WTC11 (cell line): ENCODE data around the gene IFT122. TPM values are rescaled to one million over a fixed set of nuclear protein-coding genes. Genes with fewer than 3 reads are reported as not detected.

ENCODE experiments used
- ATAC-seq: fragments of 200-7000 bp; cut with Tn5 transposase; 2 replicates; pipeline ENCODE4 v1.10.0; 2021; ENCODE audit warnings: mild to moderate bottlenecking, moderate library complexity
- CTCF ChIA-PET: fragments of 300-600 bp; sonication (Branson Sonifier 250); formaldehyde crosslinking; loops from one replicate; lab custom pipeline; 2021; ENCODE audit warnings: antibody characterized with exemption; lab: Charles Lee
- POLR2A ChIA-PET: fragments of 350-600 bp; sonication (Branson Sonifier 250); formaldehyde crosslinking; loops from one replicate; lab custom pipeline; 2021; ENCODE audit warnings: antibody characterized with exemption; lab: Charles Lee
- DNase-seq: peaks from one replicate; pipeline ENCODE4 v3.0.0; 2021; ENCODE audit warnings: low spot score
- H3K27ac Mint-ChIP-seq: 2 replicates; pipeline ENCODE4 v1.8.0; 2021; ENCODE audit warnings: mixed read lengths
- H3K27me3 Mint-ChIP-seq: 2 replicates; pipeline ENCODE4 v1.8.0; 2021; ENCODE audit warnings: low read depth, mild to moderate bottlenecking, moderate library complexity, mixed read lengths
- H3K36me3 Mint-ChIP-seq: 2 replicates; pipeline ENCODE4 v1.8.0; 2021; ENCODE audit warnings: mixed read lengths
- H3K4me1 Mint-ChIP-seq: 2 replicates; pipeline ENCODE4 v1.8.0; 2022; ENCODE audit warnings: mixed read lengths
- H3K4me3 Mint-ChIP-seq: 2 replicates; pipeline ENCODE4 v1.8.0; 2021; ENCODE audit warnings: mild to moderate bottlenecking, moderate library complexity, mixed read lengths
- H3K9me3 Mint-ChIP-seq: 2 replicates; pipeline ENCODE4 v1.8.0; 2021; ENCODE audit warnings: mixed read lengths
- ATF1 ChIP-seq: sonication (generic); formaldehyde crosslinking; IDR thresholded peaks from 2 replicates; pipeline ENCODE4 v1.8.1; 2023; ENCODE audit warnings: mild to moderate bottlenecking, moderate library complexity, missing genetic modification reagents
- CBFB ChIP-seq: sonication (generic); formaldehyde crosslinking; IDR thresholded peaks from 2 replicates; pipeline ENCODE4 v1.8.1; 2022; ENCODE audit warnings: mild to moderate bottlenecking, low read depth, missing genetic modification reagents
- EMX1 ChIP-seq: fragments of 250-450 bp; sonication (Bioruptor Pico); IDR thresholded peaks from 2 replicates; pipeline ENCODE4 v1.8.0; 2021; ENCODE audit warnings: mild to moderate bottlenecking
- ESRRA ChIP-seq: sonication (generic); formaldehyde crosslinking; IDR thresholded peaks from 2 replicates; pipeline ENCODE4 v1.8.1; 2022; ENCODE audit warnings: mild to moderate bottlenecking, missing genetic modification reagents, borderline replicate concordance
- MYBL2 ChIP-seq: sonication (generic); formaldehyde crosslinking; IDR thresholded peaks from 2 replicates; pipeline ENCODE4 v1.8.1; 2023; ENCODE audit warnings: mild to moderate bottlenecking, moderate library complexity, missing genetic modification reagents
- NFATC4 ChIP-seq: fragments of 250-450 bp; sonication (Bioruptor Pico); IDR thresholded peaks from 2 replicates; pipeline ENCODE4 v1.9.0; 2021; ENCODE audit warnings: mild to moderate bottlenecking
- ZNF396 ChIP-seq: fragments of 250-450 bp; sonication (Bioruptor Pico); IDR thresholded peaks from 2 replicates; pipeline ENCODE4 v1.8.0; 2021; ENCODE audit warnings: mild to moderate bottlenecking, moderate library complexity, borderline replicate concordance
- total RNA-seq: library from RNA; stranded (reverse); gene quantifications from 3 replicates; pipeline ENCODE4 v1.2.3, GENCODE V29; 2021
- TF ChIP-seq, protein P1 (sequence below): sonication (generic); formaldehyde crosslinking; IDR thresholded peaks from 2 replicates; pipeline ENCODE4 v1.8.1; 2023; ENCODE audit warnings: mild to moderate bottlenecking, missing genetic modification reagents, borderline replicate concordance
- TF ChIP-seq, protein P2 (sequence below): sonication (generic); formaldehyde crosslinking; IDR thresholded peaks from 2 replicates; pipeline ENCODE4 v1.8.1; 2022; ENCODE audit warnings: mild to moderate bottlenecking, missing genetic modification reagents, moderate library complexity, borderline replicate concordance
- TF ChIP-seq, protein P3 (sequence below): fragments of 250-450 bp; sonication (Bioruptor Pico); IDR thresholded peaks from 2 replicates; pipeline ENCODE4 v1.9.0; 2021; ENCODE audit warnings: moderate library complexity, mild to moderate bottlenecking, inconsistent platforms, borderline replicate concordance
- TF ChIP-seq, protein P4 (sequence below): fragments of 250-450 bp; sonication (Bioruptor Pico); conservative IDR thresholded peaks from 2 replicates; pipeline ENCODE4 v1.9.0; 2021; ENCODE audit warnings: mild to moderate bottlenecking
- TF ChIP-seq, protein P5 (sequence below): sonication (generic); formaldehyde crosslinking; IDR thresholded peaks from 2 replicates; pipeline ENCODE4 v1.8.0; 2023; ENCODE audit warnings: missing genetic modification reagents, mild to moderate bottlenecking, borderline replicate concordance
- TF ChIP-seq, protein P6 (sequence below): fragments of 250-450 bp; sonication (Bioruptor Pico); IDR thresholded peaks from 2 replicates; pipeline ENCODE4 v1.9.0; 2021; ENCODE audit warnings: mild to moderate bottlenecking, borderline replicate concordance
- TF ChIP-seq, protein P7 (sequence below): sonication (generic); formaldehyde crosslinking; IDR thresholded peaks from 2 replicates; pipeline ENCODE4 v1.8.0; 2023; ENCODE audit warnings: missing genetic modification reagents
- TF ChIP-seq, protein P8 (sequence below): sonication (generic); formaldehyde crosslinking; IDR thresholded peaks from 2 replicates; pipeline ENCODE4 v1.8.1; 2023; ENCODE audit warnings: mild to moderate bottlenecking, missing genetic modification reagents

Gene IFT122
- total RNA-seq, 1 experiment from 2014 or later = 22.8 TPM

DNA sequence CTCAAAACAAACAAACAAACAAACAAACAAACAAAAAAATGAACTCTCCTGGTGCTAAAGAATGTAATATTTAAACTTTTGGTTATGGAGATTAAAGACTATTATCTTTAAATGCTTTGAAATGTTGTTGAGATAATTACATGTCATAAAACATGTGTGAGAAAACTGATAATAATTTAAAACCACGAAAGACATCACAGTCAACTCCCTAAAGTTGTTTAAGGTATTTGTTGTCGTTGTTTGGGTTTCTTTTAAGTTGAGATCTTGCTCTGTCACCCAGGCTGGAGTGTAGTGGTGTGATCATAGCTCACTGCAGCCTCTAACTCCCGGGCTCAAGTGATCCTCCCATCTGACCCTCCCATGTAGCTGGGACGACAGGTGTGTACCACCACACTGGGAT, 23.6 kb upstream of the IFT122 start (continued):
- TF ChIP-seq, protein P1, sequence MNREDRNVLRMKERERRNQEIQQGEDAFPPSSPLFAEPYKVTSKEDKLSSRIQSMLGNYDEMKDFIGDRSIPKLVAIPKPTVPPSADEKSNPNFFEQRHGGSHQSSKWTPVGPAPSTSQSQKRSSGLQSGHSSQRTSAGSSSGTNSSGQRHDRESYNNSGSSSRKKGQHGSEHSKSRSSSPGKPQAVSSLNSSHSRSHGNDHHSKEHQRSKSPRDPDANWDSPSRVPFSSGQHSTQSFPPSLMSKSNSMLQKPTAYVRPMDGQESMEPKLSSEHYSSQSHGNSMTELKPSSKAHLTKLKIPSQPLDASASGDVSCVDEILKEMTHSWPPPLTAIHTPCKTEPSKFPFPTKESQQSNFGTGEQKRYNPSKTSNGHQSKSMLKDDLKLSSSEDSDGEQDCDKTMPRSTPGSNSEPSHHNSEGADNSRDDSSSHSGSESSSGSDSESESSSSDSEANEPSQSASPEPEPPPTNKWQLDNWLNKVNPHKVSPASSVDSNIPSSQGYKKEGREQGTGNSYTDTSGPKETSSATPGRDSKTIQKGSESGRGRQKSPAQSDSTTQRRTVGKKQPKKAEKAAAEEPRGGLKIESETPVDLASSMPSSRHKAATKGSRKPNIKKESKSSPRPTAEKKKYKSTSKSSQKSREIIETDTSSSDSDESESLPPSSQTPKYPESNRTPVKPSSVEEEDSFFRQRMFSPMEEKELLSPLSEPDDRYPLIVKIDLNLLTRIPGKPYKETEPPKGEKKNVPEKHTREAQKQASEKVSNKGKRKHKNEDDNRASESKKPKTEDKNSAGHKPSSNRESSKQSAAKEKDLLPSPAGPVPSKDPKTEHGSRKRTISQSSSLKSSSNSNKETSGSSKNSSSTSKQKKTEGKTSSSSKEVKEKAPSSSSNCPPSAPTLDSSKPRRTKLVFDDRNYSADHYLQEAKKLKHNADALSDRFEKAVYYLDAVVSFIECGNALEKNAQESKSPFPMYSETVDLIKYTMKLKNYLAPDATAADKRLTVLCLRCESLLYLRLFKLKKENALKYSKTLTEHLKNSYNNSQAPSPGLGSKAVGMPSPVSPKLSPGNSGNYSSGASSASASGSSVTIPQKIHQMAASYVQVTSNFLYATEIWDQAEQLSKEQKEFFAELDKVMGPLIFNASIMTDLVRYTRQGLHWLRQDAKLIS = no peak
- TF ChIP-seq, protein P2, sequence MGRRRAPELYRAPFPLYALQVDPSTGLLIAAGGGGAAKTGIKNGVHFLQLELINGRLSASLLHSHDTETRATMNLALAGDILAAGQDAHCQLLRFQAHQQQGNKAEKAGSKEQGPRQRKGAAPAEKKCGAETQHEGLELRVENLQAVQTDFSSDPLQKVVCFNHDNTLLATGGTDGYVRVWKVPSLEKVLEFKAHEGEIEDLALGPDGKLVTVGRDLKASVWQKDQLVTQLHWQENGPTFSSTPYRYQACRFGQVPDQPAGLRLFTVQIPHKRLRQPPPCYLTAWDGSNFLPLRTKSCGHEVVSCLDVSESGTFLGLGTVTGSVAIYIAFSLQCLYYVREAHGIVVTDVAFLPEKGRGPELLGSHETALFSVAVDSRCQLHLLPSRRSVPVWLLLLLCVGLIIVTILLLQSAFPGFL = no peak
- TF ChIP-seq MYBL2 (no peak), ZNF396 (no peak)
- TF ChIP-seq, protein P3, sequence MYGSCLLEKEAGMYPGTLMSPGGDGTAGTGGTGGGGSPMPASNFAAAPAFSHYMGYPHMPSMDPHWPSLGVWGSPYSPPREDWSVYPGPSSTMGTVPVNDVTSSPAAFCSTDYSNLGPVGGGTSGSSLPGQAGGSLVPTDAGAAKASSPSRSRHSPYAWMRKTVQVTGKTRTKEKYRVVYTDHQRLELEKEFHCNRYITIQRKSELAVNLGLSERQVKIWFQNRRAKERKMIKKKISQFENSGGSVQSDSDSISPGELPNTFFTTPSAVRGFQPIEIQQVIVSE (CRISPR knock-in tag) = no peak

DNA sequence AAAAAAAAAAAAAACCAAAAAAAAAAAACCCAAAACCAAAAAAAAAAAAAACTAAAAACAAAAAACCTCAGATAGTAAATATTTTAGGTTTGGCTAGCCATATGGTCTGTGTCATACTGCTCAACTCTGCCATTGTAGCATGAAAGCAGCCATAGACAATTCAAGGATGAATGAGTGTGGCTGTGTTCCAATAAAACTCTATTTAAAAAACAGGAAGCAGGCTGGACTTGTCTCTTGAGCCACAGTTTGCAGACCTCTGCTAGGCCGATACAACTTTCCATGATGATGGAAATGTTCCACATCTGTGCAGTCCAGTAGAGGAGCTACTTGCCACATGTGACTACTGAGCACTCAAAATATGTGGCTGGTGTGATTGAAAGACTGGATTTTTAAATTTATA, 22.7 kb upstream of the IFT122 start:
- H3K4me1 Mint-ChIP-seq = 0 out of 2 replicates have a peak, but pooled peaks cover 3% of the 10 kb centered on the region
- H3K9me3 Mint-ChIP-seq = no peaks in the 10 kb centered on the region
- ChIA-PET CTCF (no interaction called here), POLR2A (no interaction called here)
- TF ChIP-seq, protein P4, sequence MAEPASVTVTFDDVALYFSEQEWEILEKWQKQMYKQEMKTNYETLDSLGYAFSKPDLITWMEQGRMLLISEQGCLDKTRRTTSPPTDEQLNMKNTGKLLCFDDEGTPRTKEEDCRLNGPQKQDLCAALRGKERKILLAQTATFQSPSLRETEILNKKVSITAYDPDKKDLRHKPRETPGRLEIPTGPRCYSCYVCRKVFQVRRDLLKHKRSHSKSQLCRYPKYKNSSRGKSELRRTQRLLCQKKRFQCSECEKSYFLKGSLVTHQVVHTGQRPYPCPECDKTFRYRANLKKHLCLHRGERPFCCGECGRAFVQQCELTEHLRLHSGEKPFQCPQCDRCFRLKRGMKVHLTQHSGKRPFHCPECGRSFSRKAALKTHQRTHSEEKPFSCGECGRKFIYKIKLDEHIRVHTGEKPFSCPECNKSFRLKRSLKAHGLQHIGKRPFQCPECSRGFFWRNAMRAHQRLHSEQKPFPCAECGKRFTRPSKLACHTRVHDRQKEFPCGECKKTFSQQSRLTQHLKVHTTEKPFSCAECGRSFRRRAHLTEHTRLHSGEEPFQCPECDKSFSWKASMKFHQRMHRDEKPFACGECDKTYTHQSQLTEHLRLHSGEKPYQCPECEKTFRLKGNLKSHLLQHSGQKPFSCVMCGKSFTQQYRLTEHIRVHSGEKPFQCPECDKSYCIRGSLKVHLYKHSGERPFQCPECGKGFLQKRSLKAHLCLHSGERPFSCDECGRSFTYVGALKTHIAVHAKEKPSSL (CRISPR knock-in tag) = no peak
- TF ChIP-seq ESRRA (CRISPR knock-in tag) = no peak
- TF ChIP-seq, protein P5, sequence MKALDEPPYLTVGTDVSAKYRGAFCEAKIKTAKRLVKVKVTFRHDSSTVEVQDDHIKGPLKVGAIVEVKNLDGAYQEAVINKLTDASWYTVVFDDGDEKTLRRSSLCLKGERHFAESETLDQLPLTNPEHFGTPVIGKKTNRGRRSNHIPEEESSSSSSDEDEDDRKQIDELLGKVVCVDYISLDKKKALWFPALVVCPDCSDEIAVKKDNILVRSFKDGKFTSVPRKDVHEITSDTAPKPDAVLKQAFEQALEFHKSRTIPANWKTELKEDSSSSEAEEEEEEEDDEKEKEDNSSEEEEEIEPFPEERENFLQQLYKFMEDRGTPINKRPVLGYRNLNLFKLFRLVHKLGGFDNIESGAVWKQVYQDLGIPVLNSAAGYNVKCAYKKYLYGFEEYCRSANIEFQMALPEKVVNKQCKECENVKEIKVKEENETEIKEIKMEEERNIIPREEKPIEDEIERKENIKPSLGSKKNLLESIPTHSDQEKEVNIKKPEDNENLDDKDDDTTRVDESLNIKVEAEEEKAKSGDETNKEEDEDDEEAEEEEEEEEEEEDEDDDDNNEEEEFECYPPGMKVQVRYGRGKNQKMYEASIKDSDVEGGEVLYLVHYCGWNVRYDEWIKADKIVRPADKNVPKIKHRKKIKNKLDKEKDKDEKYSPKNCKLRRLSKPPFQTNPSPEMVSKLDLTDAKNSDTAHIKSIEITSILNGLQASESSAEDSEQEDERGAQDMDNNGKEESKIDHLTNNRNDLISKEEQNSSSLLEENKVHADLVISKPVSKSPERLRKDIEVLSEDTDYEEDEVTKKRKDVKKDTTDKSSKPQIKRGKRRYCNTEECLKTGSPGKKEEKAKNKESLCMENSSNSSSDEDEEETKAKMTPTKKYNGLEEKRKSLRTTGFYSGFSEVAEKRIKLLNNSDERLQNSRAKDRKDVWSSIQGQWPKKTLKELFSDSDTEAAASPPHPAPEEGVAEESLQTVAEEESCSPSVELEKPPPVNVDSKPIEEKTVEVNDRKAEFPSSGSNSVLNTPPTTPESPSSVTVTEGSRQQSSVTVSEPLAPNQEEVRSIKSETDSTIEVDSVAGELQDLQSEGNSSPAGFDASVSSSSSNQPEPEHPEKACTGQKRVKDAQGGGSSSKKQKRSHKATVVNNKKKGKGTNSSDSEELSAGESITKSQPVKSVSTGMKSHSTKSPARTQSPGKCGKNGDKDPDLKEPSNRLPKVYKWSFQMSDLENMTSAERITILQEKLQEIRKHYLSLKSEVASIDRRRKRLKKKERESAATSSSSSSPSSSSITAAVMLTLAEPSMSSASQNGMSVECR (CRISPR knock-in tag) = no peak
- TF ChIP-seq CBFB (CRISPR knock-in tag) = no peak
- no peak for TF ChIP-seq NFATC4
- TF ChIP-seq, protein P6, sequence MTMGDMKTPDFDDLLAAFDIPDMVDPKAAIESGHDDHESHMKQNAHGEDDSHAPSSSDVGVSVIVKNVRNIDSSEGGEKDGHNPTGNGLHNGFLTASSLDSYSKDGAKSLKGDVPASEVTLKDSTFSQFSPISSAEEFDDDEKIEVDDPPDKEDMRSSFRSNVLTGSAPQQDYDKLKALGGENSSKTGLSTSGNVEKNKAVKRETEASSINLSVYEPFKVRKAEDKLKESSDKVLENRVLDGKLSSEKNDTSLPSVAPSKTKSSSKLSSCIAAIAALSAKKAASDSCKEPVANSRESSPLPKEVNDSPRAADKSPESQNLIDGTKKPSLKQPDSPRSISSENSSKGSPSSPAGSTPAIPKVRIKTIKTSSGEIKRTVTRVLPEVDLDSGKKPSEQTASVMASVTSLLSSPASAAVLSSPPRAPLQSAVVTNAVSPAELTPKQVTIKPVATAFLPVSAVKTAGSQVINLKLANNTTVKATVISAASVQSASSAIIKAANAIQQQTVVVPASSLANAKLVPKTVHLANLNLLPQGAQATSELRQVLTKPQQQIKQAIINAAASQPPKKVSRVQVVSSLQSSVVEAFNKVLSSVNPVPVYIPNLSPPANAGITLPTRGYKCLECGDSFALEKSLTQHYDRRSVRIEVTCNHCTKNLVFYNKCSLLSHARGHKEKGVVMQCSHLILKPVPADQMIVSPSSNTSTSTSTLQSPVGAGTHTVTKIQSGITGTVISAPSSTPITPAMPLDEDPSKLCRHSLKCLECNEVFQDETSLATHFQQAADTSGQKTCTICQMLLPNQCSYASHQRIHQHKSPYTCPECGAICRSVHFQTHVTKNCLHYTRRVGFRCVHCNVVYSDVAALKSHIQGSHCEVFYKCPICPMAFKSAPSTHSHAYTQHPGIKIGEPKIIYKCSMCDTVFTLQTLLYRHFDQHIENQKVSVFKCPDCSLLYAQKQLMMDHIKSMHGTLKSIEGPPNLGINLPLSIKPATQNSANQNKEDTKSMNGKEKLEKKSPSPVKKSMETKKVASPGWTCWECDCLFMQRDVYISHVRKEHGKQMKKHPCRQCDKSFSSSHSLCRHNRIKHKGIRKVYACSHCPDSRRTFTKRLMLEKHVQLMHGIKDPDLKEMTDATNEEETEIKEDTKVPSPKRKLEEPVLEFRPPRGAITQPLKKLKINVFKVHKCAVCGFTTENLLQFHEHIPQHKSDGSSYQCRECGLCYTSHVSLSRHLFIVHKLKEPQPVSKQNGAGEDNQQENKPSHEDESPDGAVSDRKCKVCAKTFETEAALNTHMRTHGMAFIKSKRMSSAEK (CRISPR knock-in tag) = no peak
- TF ChIP-seq ATF1 = no peak
- TF ChIP-seq, protein P7, sequence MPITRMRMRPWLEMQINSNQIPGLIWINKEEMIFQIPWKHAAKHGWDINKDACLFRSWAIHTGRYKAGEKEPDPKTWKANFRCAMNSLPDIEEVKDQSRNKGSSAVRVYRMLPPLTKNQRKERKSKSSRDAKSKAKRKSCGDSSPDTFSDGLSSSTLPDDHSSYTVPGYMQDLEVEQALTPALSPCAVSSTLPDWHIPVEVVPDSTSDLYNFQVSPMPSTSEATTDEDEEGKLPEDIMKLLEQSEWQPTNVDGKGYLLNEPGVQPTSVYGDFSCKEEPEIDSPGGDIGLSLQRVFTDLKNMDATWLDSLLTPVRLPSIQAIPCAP (CRISPR knock-in tag) = no peak
- TF ChIP-seq, protein P8, sequence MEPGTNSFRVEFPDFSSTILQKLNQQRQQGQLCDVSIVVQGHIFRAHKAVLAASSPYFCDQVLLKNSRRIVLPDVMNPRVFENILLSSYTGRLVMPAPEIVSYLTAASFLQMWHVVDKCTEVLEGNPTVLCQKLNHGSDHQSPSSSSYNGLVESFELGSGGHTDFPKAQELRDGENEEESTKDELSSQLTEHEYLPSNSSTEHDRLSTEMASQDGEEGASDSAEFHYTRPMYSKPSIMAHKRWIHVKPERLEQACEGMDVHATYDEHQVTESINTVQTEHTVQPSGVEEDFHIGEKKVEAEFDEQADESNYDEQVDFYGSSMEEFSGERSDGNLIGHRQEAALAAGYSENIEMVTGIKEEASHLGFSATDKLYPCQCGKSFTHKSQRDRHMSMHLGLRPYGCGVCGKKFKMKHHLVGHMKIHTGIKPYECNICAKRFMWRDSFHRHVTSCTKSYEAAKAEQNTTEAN = no peak
- TF ChIP-seq EMX1 (CRISPR knock-in tag) = no peak
- ATAC-seq (no peak), DNase-seq (no peak)
- no peaks in the 10 kb centered on the region for H3K36me3 Mint-ChIP-seq
- peaks cover 26% of the 10 kb centered on the region for H3K27me3 Mint-ChIP-seq
- no peak overlapping the region for H3K27ac Mint-ChIP-seq
- H3K4me3 Mint-ChIP-seq = no peak overlapping the region
